Measurements from ENCODE around the gene FARP2.
A peak's percentile ranks its signal among the peaks of the same experiment; 100 is the strongest.

The FARP2 gene

DNA sequence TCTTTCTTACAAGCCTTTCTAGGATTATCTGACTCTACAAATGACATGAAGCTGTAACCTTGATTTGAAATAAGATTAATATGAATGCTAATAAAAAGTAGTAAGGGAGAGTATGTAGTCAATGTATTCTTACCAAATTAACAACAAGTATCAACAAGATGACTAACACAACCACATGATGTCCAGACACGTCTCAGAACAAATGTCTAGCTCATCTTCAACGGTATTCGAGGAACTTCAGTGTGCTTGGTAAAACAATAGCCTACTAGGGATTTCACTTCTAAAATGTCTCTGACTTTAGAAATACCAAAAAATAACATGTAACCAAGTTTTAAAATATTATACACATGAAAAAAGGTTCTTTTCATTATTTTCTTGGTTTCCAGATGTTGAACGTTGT, 44.0 kb upstream of the FARP2 start:
- no peaks in the 10 kb centered on the region for H3K9me3 ChIP-seq (ENCODE audit: insufficient read depth, low read length)
- TF ChIP-seq EZH2phosphoT487 (IDR thresholded peaks at IDR 0.05; ENCODE audit: low read depth) = no peak
- TF ChIP-seq, protein P1, sequence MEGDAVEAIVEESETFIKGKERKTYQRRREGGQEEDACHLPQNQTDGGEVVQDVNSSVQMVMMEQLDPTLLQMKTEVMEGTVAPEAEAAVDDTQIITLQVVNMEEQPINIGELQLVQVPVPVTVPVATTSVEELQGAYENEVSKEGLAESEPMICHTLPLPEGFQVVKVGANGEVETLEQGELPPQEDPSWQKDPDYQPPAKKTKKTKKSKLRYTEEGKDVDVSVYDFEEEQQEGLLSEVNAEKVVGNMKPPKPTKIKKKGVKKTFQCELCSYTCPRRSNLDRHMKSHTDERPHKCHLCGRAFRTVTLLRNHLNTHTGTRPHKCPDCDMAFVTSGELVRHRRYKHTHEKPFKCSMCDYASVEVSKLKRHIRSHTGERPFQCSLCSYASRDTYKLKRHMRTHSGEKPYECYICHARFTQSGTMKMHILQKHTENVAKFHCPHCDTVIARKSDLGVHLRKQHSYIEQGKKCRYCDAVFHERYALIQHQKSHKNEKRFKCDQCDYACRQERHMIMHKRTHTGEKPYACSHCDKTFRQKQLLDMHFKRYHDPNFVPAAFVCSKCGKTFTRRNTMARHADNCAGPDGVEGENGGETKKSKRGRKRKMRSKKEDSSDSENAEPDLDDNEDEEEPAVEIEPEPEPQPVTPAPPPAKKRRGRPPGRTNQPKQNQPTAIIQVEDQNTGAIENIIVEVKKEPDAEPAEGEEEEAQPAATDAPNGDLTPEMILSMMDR (IDR thresholded peaks at IDR 0.05; ENCODE audit: low read depth, low read length) = no peak
- no peak overlapping the region for H3K9ac ChIP-seq (ENCODE audit: low read length)
- H4K20me1 ChIP-seq (ENCODE audit: insufficient read depth, low read length) = peaks cover 63% of the 10 kb centered on the region
- peaks cover 96% of the 10 kb centered on the region for H3K79me2 ChIP-seq (ENCODE audit: low read length)
- H3K4me1 ChIP-seq (ENCODE audit: low read length) = peaks cover 36% of the 10 kb centered on the region
- no peaks in the 10 kb centered on the region for H3K27me3 ChIP-seq (ENCODE audit: low read depth, low read length)
- H3K4me3 ChIP-seq (ENCODE audit: low read length) = no peak overlapping the region
- no peak overlapping the region for H3K4me2 ChIP-seq (ENCODE audit: low read length)
- no peaks in the 10 kb centered on the region for H3K36me3 ChIP-seq (replicated peaks; ENCODE audit: low read depth, low read length)
- H3K27ac ChIP-seq (ENCODE audit: low read length) = no peak overlapping the region
- H2AFZ ChIP-seq (ENCODE audit: low read depth, low read length) = no peak overlapping the region

DNA sequence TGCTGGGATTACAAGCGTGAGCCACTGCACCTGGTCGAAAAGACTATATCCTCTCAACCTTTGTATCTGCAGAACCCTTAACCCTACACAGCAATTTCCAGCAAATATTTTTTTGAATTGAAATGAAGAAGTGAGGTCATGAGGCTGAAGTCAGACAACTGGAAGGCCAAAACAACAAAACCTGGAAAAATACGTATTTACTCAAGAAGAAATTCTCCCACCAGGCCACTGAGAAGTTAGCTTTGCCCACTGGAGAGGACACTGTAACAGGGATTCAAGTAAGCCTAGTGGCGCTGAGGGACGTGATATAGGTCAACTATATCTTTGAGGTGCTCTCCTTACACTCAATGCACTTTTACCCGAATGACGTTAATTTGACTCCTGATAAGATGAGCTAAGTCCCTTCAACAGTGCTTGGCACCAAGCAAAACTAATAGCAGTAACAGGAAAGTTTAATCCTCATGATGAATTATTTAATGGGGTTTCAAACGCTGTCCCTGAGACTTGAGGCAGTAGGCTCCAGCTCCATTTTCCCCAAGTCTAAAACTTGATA, 42.5 kb upstream of the FARP2 start:
- no peak overlapping the region for H2AFZ ChIP-seq (ENCODE audit: low read depth, low read length)
- H3K27ac ChIP-seq (ENCODE audit: low read length) = no peak overlapping the region
- H3K79me2 ChIP-seq (ENCODE audit: low read length) = peaks cover 96% of the 10 kb centered on the region
- no peaks in the 10 kb centered on the region for H3K27me3 ChIP-seq (ENCODE audit: low read depth, low read length)
- H4K20me1 ChIP-seq (ENCODE audit: insufficient read depth, low read length) = peaks cover 64% of the 10 kb centered on the region
- peak overlapping the region; percentile 97 for H3K4me3 ChIP-seq (ENCODE audit: low read length)
- TF ChIP-seq EZH2phosphoT487 (IDR thresholded peaks at IDR 0.05; ENCODE audit: low read depth) = no peak
- TF ChIP-seq, protein P1 (IDR thresholded peaks at IDR 0.05; ENCODE audit: low read depth, low read length) = no peak
- H3K4me1 ChIP-seq (ENCODE audit: low read length) = peaks cover 49% of the 10 kb centered on the region
- peak overlapping the region; percentile 100 for H3K9ac ChIP-seq (ENCODE audit: low read length)
- H3K36me3 ChIP-seq (replicated peaks; ENCODE audit: low read depth, low read length) = peaks cover 7% of the 10 kb centered on the region
- peak overlapping the region; percentile 86 for H3K4me2 ChIP-seq (ENCODE audit: low read length)
- H3K9me3 ChIP-seq (ENCODE audit: insufficient read depth, low read length) = no peaks in the 10 kb centered on the region

DNA sequence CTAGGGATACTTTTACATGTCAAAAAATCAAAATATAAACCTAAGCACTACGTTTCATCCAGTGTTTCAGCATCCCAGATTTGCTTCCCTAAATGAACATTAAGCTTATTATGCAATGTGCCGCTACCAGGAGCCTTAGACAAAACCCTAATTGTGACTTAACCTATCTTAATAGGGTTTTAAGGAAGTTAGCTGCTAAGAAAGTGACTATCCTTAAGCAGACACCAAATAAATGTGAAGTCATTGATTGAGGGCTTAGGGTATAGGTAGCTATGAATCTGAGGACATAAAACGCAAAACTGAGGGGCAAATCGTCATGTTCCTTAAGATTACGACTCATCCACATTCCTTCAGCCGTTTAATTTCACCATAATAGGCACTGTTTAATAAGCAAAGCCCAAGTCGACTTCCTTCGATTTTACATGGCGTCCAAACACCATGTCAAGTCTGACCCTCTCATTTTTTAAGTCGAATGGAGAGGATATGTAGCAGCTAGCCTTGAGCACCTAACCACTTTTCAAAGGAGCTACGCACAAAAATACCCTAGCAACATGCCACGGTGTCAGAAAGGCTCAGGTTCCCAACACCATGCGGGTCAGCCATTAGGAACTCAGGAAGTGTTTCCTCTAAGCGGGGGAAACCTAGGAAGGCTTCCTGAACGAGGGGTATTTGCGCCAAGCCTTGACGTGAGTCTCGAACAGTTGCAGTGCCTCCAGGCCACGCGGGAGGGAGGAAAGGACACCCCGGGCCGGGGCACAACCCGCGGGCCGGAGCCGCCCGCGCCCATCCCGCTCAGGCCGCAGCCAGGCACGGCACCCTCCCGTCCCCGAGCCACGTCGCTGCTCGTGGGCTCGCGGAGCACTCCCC, 41.6 kb upstream of the FARP2 start:
- Histone ChIP-seq H3K4me1 (ENCODE audit: low read length) (peaks cover 47% of the 10 kb centered on the region), H3K27ac (ENCODE audit: low read length) (peak overlapping the region; percentile 97), H3K79me2 (ENCODE audit: low read length) (peaks cover 96% of the 10 kb centered on the region), H3K9ac (ENCODE audit: low read length) (peak overlapping the region; percentile 100), H3K4me2 (ENCODE audit: low read length) (peak overlapping the region; percentile 86), H2AFZ (ENCODE audit: low read depth, low read length) (no peak overlapping the region; the same call in 1 of the 2 replicates), H3K36me3 (replicated peaks; ENCODE audit: low read depth, low read length) (peaks cover 7% of the 10 kb centered on the region), H4K20me1 (ENCODE audit: insufficient read depth, low read length) (peaks cover 63% of the 10 kb centered on the region), H3K4me3 (ENCODE audit: low read length) (peak overlapping the region; percentile 97), H3K27me3 (ENCODE audit: low read depth, low read length) (no peaks in the 10 kb centered on the region), H3K9me3 (ENCODE audit: insufficient read depth, low read length) (no peaks in the 10 kb centered on the region)
- no peak for TF ChIP-seq EZH2phosphoT487 (IDR thresholded peaks at IDR 0.05; ENCODE audit: low read depth)
- TF ChIP-seq, protein P1 (IDR thresholded peaks at IDR 0.05; ENCODE audit: low read depth, low read length) = no peak
